ENCODE results near the gene PPP2R2B. TPM values are rescaled to one million over a fixed set of nuclear protein-coding genes. Genes with fewer than 3 reads are reported as not detected.

PPP2R2B gene
- 1 to 10 TPM in 2 of 3 donors, under 1 TPM in 1; 0.99 to 5.9 (median 1.2) TPM for total RNA-seq
- long read RNA-seq, donor 1, partial matches to known transcripts = 1 of 6 reads
- long read RNA-seq, donor 1, other reads (novel, unspliced or antisense) = 1 of 6 reads
- long read RNA-seq, donor 2 = 0 reads

DNA sequence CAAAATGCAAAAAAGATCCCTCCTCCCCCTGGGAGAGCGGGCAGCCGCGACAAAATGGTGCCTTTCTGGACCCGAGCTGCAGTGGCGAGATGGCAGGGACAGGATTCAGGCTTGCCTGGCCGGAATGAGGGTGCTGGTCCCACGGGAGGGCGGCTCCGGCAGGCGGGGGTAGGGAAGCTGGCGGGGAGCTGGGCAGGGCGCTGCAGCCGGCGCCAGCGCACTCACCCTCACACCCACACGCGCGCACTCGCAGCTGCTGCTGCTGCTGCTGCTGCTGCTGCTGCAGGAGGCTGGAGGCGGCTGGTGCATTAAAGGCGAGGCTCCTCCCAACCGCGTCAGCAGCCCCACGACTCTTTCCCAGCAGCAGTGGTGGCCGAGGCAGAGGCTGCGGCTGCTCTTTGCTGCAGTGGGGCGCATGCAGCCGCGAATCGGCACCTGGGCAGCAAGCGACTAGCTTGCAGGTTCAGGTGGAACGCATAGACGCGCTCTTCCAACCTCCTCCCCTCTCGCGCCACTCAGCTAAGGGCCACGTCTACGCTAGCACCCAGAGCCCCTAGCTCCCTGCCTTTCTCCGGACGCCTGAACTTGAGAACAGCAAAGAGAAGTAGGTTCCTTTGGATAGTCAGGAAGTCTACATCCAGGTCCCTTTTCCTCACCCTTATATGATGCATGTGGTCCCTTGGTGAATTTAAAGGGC lies at the start of gene PPP2R2B:
TSS of gene PPP2R2B (minus strand) at position 282 of the 697 bp plus-strand sequence.
- TF ChIP-seq, protein P1, sequence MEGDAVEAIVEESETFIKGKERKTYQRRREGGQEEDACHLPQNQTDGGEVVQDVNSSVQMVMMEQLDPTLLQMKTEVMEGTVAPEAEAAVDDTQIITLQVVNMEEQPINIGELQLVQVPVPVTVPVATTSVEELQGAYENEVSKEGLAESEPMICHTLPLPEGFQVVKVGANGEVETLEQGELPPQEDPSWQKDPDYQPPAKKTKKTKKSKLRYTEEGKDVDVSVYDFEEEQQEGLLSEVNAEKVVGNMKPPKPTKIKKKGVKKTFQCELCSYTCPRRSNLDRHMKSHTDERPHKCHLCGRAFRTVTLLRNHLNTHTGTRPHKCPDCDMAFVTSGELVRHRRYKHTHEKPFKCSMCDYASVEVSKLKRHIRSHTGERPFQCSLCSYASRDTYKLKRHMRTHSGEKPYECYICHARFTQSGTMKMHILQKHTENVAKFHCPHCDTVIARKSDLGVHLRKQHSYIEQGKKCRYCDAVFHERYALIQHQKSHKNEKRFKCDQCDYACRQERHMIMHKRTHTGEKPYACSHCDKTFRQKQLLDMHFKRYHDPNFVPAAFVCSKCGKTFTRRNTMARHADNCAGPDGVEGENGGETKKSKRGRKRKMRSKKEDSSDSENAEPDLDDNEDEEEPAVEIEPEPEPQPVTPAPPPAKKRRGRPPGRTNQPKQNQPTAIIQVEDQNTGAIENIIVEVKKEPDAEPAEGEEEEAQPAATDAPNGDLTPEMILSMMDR (IDR thresholded peaks at IDR 0.05) = no peak
- Histone ChIP-seq H3K4me1 (ENCODE audit: low read depth) (peaks cover 5% of the 10 kb centered on the region), H3K9me3 (no peaks in the 10 kb centered on the region), H3K4me3 (no peak within 1 kb of the TSS), H3K36me3 (ENCODE audit: low read depth) (no peaks in the 10 kb centered on the region)
- intact Hi-C loops (cut with DNase I, micrococcal nuclease) = no loop called here
- ATAC-seq (peak; percentile 73), DNase-seq (peak; percentile 21 to 65 (median 31))

DNA sequence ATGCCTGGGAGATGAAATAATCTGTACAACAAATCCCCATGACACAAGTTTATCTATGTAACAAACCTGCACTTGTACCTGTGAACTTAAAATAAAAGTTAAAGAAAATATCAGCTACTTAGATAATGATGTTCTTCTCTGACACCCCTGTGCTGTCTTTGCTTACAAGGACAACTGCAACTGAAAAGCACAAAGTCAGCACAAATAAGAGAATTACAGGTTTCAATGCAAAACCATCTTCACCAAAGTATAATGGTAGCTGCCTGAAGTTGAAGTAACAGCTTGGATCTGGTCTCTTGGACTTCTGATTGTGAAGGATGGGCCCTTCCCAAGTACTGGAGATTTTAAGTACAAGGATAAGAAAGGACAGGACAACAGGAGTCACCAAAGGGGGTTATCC lies 45.6 kb upstream of the PPP2R2B start:
- DNase-seq = no peak
- Histone ChIP-seq H3K9me3 (no peaks in the 10 kb centered on the region), H3K36me3 (ENCODE audit: low read depth) (no peaks in the 10 kb centered on the region), H3K4me3 (no peak overlapping the region), H3K4me1 (ENCODE audit: low read depth) (no peaks in the 10 kb centered on the region)
- intact Hi-C loops (cut with DNase I, micrococcal nuclease) = no loop called here
- ATAC-seq = no peak
- TF ChIP-seq, protein P1 (IDR thresholded peaks at IDR 0.05) = no peak

- ATAC-seq = no peak
- no peak for DNase-seq
- intact Hi-C loops (cut with DNase I, micrococcal nuclease) = no loop called here
- TF ChIP-seq, protein P1 (IDR thresholded peaks at IDR 0.05) = no peak
- no peaks in the 10 kb centered on the region for H3K4me1 ChIP-seq (ENCODE audit: low read depth)
- H3K4me3 ChIP-seq = no peak overlapping the region
- H3K36me3 ChIP-seq (ENCODE audit: low read depth) = no peaks in the 10 kb centered on the region
- H3K9me3 ChIP-seq = no peaks in the 10 kb centered on the region
Measured at GRCh38 chr5:146921225-146921624, 42.7 kb upstream of the PPP2R2B start.

DNA sequence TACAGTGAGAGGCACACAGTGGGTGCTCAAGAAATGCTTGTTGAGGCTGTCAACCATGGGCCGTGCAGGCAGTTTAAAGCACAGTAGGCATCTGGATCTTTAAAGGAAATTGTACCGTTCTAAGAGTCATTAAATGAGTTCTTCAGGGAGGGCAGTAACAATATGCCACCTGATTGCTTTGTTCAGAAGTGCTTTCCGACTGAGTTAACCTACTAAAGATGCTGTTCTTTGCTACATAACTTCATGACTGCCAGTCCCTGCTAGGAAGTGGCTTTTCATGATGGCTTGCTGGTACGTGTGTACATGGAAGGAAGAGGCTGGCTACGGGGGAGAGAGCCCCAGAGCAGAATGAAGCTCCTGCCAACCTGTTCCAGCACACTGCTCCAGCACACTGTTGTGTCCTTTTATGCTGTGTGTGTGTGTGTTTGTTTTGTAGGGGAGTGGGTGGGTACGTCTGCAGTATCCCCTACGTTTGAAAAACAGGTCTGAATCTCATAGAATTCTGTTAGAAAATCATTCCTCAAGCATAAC lies 41.9 kb upstream of the PPP2R2B start:
- Histone ChIP-seq H3K4me1 (ENCODE audit: low read depth) (no peaks in the 10 kb centered on the region), H3K4me3 (no peak overlapping the region)
- no peak for ATAC-seq

DNA sequence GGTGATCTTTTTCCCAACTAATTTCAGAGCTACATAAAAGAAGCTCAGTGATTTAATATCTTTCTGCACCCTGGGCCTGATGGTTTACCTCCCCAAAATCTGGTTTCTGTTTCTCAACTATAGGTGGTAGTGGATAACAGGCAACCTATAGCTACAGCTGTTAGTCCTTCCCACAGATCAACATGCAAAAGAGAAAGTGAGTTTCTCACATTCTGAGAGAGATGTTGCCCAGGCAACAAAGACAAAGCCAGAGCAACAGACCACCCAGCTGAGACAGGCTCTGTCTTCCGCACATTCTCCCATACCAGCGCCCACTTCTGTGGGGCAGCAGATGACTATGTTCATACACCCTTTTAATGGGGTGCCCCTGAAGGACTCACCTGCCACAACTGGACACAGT lies 40.7 kb upstream of the PPP2R2B start:
- no peak for DNase-seq
- Histone ChIP-seq H3K4me3 (no peak overlapping the region), H3K4me1 (ENCODE audit: low read depth) (no peaks in the 10 kb centered on the region), H3K36me3 (ENCODE audit: low read depth) (no peaks in the 10 kb centered on the region), H3K9me3 (no peaks in the 10 kb centered on the region)
- intact Hi-C loops (cut with DNase I, micrococcal nuclease) = no loop called here
- no peak for ATAC-seq
- TF ChIP-seq, protein P1 (IDR thresholded peaks at IDR 0.05) = no peak

More for the DNA sequence above, 41.9 kb upstream of the PPP2R2B start:
- intact Hi-C loops (cut with DNase I, micrococcal nuclease) = no loop called here
- TF ChIP-seq, protein P1 (IDR thresholded peaks at IDR 0.05) = no peak
- H3K36me3 ChIP-seq (ENCODE audit: low read depth) = no peaks in the 10 kb centered on the region
- no peaks in the 10 kb centered on the region for H3K9me3 ChIP-seq
- DNase-seq = no peak
